ENCODE results near the gene NEK6. TPM values are rescaled to one million over a fixed set of nuclear protein-coding genes. Genes with fewer than 3 reads are reported as not detected.

Gene NEK6
- total and polyA plus RNA-seq, 2 of the 8 experiments (the other 6 are each of a cell fraction or from before 2014, with no cell fraction given), result 17.7 to 19.7 TPM

DNA sequence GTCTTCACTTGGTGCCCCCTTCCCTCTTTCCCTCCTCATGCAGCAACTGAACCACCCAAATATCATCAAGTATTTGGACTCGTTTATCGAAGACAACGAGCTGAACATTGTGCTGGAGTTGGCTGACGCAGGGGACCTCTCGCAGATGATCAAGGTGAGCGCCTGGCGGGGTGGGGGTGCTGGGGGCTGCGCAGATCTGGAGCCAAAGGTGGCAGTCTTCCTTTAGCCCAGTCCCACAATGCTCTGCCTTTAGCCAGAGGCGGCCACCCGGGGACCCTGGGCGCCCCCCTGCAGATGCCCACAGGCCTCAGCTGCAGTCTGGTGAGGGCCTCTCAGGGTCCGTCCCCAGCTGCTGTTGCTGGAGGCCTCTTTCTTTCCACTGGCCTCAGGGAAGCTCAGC, 63.7 kb downstream of the NEK6 start (continued):
- TF ChIP-seq HDAC6 (IDR thresholded peaks at IDR 0.05; ENCODE audit: low read depth, low read length) (no peak), PHF8 (conservative IDR thresholded peaks at IDR 0.05; ENCODE audit: low read depth, low read length) (no peak)

All from H1 (cell line).